CD4-positive, alpha-beta T cell treated with Interleukin-1 beta for 1 hour (primary cell): ENCODE data around the gene TMEM117.
"Not testable (repeated sequence)": the region's sequence is repeated elsewhere in the genome, so short reads cannot be mapped to it uniquely, and the experiment has no call there.

Source experiments
- DNase-seq, 2 donors: peaks; one replicate each; pipeline ENCODE4 v3.0.0-alpha.2; 2020 to 2022

The TMEM117 gene

DNA sequence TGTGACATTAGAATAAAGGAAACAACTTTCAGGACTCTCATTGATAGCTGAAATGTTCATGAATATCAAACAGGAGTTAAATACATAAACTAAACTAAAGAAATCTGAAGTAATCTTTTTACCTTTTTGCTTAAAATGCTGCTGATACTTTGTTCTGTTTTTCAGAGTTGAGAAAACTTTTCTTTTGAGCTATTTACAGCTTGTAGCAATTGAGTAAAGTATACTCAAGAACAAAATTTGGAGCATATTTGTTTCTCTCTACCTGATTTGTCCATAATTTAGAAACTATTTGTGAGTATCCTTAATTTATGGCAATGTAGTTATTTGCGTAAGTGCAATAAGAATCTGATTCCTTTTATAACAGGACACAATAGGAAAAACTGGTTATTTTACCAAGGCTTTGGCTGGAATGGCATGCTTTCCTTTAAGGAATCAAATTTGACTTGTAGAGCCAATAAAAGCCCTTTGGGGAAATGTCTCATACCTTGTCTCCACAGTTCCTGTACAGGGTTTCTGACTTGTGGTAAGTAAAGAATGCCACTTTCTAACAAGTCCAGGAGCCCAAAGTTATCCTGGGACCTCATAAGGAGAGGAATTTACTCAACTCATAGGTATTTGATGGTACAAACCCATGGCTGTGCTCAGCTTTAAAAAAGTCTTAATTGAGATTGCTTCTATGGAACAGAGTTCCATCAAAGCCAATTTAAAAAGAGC is 195.7 kb downstream of the TMEM117 start:
- no peak for DNase-seq

DNA sequence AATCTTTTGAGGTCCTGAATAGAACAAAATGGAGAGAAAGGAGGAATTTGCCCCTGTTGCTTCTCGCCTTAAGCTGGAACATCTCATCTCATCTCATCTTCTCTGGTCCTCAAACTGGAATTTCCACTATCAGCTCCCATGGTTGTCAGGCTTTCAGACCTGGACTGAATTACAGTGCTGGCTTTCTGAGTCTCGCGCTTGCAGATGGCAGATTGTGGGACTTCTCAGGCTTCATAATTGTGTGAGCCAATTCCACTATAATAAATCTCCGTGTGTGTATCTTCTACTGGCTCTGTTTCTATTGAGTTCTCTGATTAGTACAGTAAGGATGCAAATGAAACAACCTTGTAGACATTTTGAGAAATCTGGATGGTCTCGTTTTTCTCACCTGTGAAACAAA is 199.0 kb downstream of the TMEM117 start:
- no peak for DNase-seq

GRCh38 chr12:44036875-44037443 is 201.1 kb downstream of the TMEM117 start:
- DNase-seq, result no peak

- DNase-seq, result no peak
These were observed 202.5 kb downstream of the TMEM117 start for GRCh38 chr12:44038411-44038810.

DNA sequence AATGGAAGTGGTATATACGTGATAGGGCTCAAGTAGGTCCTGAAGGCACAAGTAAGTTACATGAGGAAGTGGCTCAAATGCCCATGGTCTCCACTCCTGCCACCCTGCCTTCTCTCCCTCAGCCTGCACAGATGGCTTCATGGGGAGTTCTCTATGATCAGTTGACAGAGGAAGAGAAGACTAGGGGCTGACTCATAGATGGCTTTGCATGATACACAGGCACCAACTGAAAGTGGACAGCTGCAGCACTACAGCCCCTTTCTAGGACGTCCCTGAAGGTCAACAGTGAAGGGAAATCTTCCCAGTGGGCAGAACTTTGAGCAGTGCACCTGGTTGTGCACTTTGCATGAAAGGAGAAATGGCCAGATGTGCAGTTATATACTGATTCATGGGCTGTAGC is 208.6 kb downstream of the TMEM117 start:
- not testable (repeated sequence) for DNase-seq

DNA sequence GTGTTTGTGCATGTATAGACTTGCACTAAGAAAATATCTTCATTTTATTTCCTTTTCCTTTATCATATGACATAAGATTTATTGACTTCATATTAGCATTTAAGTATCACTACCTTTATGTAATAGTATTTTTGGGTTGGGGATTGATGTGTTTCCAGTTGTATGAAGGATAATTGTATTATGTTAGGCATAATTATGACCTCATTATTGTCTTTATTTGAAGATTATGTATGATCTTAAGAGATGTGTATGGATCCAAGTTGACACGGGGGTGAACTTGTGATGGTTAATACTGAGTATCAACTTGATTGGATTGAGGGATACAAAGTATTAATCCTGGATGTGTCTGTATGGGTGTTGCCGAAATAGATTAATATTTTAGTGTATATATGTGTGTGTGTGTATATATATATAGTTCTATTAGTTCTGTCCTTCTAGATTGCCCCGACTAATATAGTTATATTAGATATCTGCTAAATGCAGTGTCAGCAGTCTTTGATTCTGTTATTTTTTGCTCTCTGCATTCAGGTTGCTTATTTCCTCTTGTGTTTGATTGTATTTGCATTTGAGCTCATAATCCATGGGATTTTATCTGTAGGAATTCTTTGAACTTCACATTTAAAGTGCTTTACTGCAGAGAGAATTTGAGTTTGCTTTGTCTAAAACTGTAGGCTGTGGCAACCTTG is 211.0 kb downstream of the TMEM117 start:
- DNase-seq, result no peak

DNA sequence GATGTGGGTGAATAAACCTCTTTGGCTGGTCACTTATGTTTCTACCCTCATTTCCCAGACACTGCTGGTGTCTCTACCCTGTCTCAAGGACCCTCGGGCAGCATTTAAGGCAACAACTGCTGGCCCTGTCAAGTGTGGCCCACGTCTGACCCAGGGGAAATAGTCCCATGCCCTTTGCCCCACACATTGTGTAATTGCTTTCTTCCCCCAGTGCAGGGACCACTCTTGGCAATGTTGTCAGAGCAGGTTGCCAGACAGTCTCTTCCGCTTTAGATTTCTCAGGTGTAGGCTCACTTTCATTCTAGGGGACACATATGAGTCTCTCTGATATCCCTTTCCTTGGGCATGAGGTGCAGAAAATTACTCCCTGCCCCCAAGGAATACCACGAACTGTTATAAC is 216.7 kb downstream of the TMEM117 start:
- DNase-seq, result no peak

GRCh38 chr12:44053549-44054127 is 217.8 kb downstream of the TMEM117 start:
- no peak for DNase-seq

- DNase-seq, result no peak
These were observed 218.4 kb downstream of the TMEM117 start for GRCh38 chr12:44054281-44054680.

DNA sequence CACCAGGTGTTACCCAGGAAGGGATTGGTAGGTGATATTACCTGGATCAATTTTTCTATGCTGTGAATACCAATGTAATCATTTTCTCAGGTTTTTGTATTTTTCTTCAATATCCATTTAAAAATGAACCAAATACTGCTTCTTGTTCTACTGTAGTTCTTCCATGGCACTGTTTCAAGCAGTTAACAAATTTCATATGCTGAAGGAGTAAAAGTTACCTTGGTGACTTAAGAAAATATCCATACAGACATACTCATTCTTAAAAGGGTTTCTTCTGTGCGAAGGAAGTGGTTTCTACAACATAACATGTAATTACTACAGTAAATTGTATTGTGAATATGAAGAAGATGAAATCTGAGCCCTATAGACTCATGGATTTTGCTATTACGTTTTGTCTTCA is 222.5 kb downstream of the TMEM117 start:
- no peak for DNase-seq

GRCh38 chr12:44059476-44059875 is 223.6 kb downstream of the TMEM117 start:
- no peak for DNase-seq

DNA sequence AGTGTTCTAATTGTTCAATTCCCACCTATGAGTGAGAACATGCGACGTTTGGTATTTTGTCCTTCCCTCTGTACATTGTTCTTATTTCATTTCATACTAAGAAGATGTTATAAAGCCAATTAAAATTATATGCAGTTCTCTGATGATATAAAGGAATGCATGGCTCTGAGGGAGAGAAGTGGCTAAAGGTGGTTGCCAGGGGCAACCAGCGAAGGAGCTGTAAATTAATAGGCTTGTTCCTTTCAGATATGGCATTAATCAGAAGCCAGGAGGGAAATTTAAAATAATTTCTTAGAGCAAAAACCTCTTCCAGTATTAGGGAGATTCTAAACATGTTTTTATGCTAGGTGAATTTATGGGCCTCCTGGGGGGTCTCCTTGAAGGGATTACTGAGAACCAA is 227.8 kb downstream of the TMEM117 start:
- DNase-seq, result no peak

GRCh38 chr12:44076871-44077270 is 241.0 kb downstream of the TMEM117 start:
- DNase-seq, result no peak

DNA sequence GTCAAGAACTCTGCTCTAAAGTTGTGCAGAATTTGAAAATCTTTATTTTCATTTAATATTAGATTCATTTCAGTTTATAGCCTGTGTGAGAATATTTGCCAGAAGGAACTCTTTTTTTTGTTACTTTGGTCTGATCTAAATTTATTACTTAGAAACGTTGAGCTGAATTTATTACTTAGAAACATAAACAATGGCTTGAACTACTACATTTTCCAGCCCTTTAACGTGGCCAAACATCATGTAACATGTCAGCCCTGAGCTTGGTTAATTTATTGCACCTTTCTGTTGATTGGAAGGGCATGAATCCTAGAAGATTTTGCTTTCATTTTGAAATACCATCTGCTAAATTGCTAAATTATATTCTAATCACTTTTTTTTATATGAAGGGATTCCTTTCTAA is 241.4 kb downstream of the TMEM117 start:
- no peak for DNase-seq

DNA sequence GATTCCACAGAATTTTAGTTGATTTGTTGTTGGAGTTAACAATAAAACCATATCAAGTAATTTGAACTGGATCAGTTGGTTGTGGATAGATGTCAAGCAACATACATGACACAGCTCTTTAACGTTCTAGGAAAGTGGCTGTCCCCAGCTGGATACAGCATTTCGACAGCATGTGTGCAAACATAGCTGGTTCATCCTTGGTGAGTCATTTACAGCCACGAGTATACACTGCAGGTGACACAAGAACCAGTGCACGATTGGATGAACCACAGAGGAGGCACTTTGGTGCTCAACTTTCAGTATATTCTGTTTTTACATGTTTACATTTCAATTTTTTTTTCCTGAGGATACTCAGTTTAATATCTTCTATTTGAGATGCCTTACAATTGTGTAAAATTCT is 242.4 kb downstream of the TMEM117 start:
- no peak for DNase-seq

DNA sequence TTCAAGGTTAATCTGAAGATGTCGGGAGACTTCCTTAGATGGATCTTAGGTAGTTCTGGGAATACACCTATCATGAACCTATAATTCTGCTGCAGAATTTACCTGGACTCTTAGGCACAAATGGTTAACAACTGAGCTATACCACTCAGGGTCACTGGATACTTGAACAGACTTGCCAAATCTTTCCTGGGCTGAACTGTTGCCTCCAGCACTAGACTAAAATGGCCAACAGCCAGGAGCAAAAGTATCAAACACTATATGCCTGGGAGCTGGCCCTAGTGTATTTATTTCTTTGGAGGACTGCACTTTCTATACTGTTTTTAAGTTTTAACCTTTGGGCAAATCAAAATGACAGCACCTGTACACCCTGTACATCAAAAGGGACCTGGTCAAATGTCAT is 252.8 kb downstream of the TMEM117 start:
- no peak for DNase-seq

- DNase-seq, result no peak
These were observed 256.2 kb downstream of the TMEM117 start for GRCh38 chr12:44091948-44092606.

DNA sequence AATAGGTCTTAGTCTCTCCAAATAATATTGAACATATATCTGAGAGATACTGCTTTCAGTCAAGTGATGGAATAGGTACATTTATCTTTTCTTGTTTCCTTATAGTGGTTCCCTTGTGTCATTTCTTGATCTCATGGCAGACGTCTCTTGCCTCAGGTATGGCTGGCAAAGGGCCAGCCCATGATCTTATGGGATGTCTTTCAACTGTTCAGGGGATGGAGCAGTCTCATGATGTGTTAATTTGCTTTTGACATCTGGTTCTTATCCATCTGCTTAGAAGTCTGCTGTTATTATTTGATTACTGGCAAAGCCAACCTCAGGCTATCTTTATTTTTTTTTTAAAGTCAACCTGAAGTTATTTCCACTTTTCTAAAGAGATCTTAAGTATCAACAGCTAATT is 262.9 kb downstream of the TMEM117 start:
- DNase-seq, result no peak

- no peak for DNase-seq
These were observed 263.6 kb downstream of the TMEM117 start for GRCh38 chr12:44099486-44099885.

GRCh38 chr12:44100264-44100663 is 264.4 kb downstream of the TMEM117 start:
- no peak for DNase-seq

DNA sequence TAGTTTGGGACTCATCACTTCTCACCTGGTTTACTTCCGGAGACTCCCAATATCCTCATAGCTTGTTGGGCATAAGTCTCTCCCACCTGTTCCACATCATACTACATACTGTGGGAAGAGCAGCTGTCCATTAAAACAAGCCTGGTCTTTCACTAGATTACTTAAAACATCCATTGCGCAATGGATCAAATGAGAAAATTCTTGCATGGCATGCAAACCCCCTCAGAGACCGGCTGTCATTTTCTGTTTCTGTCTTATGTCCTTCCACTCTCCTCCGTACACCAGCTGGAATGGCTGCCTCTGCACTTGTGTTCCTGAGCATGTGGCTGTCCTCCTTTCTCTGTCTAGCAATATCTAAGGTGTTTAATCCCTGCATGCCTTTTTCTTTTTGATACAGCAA is 265.6 kb downstream of the TMEM117 start:
- no peak for DNase-seq

GRCh38 chr12:44114906-44115305 is 279.0 kb downstream of the TMEM117 start:
- no peak for DNase-seq

- DNase-seq, result no peak
These were observed 281.5 kb downstream of the TMEM117 start for GRCh38 chr12:44117337-44117736.

DNA sequence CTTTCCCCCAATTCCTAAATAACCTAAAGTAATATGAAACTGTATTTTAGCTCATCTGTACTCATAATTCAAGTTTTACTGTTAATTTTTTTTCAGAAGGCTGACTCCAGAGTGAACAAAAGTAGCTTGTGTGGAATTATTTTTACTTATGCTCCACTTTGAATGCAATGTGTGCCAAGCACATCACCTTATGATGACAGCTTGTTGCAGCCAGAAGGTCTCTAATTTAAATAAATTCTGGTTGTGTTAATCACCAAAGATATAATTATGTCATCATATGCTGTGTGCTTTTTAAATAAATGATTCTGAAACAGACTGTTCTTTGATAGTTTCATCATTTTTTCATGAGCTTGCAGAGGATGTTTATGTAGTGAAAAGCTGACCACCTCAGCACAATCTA is 283.1 kb downstream of the TMEM117 start:
- no peak for DNase-seq
